HG03039 (cell line): ENCODE data around the gene PRSS23.
A peak's percentile ranks its signal among the peaks of the same experiment; 100 is the strongest.

Source experiments
- ATAC-seq: cut with Tn5 transposase; IDR thresholded peaks from one replicate; pipeline ENCODE4 v1.9.1; 2021; ENCODE audit warnings: mild to moderate bottlenecking, moderate library complexity; ENCODE audit not compliant: unreplicated experiment

PRSS23 gene

GRCh38 chr11:86790195-86790725, 10.1 kb upstream of the PRSS23 start:
- no peak for ATAC-seq

DNA sequence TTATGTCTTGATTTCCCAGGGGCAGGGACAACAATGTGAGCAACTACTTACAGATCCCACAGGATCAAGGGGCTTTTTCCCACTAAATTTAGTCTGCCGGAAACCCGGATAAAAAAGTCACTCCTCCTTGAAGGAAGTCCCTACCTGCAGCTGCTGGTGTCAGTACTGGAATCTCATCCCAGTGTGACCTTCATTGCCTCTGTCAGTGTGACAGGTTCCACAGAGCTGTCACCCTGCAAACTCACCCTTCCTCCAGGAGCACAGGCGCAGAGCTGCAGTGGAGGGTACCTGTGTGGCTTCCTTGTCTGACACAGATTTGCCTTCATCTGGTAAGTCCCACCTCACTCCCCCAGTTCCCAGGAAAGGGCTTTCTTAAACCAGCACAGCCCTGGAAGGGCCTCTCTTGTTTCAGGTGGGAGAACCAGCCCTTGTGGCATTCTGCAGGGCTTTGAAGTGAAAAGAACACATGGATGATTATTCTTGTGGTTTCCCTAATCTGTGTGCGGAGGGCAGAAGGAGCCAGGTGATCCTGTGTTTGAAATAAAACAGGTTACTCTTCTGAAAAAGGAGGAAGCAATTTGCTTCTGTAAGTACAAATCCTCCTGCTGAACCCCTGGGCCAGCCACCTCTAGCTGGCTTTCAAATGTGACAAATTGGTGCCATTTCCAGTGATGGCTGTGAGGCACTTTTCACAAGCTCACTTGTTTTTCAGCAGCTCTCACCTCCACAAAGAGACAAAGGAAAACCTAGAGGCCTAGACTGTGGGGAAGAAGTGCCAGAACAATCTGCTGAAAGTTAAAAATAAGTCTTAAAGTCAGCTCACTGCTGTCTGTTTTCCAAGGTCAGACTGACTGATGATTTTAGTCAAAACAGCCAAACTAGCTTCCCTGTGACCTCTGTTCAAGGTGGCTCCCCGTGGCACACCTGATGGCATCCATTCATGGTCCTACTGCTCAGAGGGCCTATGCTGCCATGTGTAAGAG, 9.2 kb upstream of the PRSS23 start:
- no peak for ATAC-seq

DNA sequence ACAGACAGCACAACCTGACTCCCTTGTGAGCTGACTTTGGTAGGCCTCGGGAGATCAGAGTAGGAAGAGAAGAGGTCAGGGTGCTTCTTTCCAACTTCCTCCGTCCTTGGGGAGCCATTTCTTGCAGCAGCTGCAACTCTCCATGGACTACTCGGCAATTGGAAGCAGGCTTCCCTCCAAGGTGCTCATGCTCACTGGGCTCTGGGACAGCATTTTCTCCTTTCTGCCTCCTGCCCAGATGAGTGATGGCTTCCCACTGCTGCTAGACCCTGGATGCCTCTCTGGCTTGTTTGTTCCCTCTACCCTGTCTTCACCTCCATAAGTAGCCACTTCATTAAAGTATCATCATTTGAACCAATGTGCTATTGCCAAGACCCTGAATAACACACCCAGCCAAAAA, 8.2 kb upstream of the PRSS23 start:
- no peak for ATAC-seq

- no peak for ATAC-seq
These were observed 7.0 kb upstream of the PRSS23 start for GRCh38 chr11:86793307-86793706.

DNA sequence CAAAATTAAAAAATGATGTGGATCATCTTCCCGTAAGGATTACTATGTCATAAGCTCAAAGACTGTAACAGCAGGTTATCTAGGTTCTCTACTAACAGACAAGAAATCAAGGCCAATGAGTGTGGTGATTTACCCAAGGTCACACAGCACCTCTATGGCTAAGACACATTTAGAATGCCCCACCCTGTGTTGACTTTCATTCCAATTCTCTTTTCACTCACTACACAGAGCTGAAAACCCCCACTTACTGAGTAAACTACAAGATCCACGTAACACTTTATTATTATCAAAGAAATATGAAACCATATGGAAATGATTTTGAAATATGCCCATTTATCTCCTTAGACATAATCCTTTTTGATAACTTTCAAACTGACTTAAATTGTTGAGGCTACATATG, 4.8 kb upstream of the PRSS23 start:
- no peak for ATAC-seq

DNA sequence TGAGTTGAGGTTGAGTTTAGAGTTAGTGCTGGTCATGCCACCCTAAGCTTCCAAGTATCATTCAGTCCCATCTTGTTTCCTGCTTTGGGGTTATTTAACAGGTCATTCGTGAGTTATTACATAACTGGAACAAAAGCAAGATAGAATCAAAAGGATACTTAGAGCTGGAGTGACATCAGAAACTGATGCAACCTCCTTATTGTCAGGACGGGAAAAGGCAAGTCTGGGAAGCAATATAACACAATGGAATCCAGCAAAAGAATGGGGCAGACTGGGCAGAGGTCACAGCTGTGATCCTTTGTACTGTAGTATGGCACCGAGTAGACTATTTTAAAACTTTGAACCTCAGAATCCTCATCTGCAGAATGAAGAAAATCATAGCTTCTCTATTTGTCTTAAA, 4.4 kb upstream of the PRSS23 start:
- ATAC-seq: no peak

DNA sequence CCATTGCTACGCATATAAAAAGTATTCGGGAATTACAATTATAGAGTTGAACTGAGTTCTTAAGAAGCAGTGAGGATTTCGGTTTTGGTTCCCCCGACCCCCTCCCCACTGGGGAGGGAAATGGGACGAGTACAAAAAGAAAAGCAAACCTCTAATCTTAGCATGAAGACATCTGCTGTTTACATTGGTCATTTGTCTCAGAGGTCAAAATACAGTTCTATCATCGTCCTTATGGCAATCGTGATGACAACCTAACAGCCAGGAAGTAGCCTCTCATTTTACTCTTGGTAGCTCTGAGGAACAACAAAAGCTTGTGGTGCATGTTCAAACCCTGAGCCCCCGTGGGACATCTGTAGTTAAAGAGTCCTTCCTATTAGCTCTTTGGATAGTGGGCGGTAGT, 3.2 kb upstream of the PRSS23 start:
- no peak for ATAC-seq

DNA sequence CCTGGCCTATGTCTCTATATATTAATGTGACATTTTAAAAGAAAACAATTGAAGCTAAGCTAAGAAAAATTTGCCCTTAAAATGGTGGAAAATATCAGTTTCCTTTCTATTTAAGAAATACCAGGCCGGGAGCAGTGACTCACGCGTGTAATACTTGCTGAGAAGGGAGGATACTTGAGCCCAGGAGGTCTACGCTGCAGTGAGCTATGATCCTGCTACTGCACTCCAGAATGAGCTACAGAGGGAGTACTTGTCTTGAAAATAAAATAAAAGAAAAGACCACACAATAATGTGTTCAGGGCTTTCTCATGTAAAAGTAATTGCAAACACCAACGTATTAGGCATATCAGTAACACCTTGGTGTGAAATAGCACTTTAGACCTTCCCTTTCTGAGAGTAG, 1.4 kb upstream of the PRSS23 start:
- ATAC-seq: no peak

GRCh38 chr11:86799680-86800075, 664 bp upstream of the PRSS23 start:
- ATAC-seq: no peak

DNA sequence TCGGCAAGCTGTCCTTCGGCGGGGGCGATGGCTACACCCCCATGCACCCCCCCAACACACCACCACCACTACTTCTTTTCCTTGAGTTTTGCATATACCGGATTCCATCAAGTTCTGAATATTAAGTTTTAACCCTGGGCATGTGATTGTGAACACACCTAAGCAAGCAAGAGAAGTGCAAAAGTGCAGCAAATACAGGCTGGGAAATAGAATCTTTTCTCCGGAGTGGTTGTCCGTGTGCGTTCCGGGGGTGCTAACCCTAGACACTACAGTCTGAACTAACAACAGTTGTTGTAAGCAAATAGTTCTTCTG, 574 bp downstream of the PRSS23 start:
- ATAC-seq: no peak

GRCh38 chr11:86801364-86801763, 1.0 kb downstream of the PRSS23 start:
- ATAC-seq: no peak

GRCh38 chr11:86802146-86802545, 1.8 kb downstream of the PRSS23 start:
- no peak for ATAC-seq

DNA sequence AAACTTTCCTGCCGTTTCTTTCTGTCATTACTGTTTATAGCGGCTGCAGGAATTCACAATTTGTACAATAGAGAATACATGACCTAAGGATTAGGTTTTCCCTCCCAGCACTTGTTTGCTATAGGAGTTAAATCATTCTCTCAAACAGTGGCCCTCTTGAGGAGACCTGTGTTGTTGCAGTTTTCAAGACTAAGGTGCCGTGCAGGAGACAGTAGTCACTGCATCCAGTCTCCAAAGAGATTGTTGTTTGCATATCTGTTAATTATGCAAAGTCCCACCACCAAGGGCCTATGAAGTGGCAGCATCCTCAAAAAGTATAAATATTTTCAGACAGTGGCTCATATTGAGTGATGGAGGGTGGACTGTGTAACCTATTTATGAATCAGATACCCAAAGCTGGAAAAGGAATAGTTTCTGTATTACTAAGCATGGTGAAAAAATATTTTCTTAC, 2.3 kb downstream of the PRSS23 start:
- ATAC-seq: no peak

DNA sequence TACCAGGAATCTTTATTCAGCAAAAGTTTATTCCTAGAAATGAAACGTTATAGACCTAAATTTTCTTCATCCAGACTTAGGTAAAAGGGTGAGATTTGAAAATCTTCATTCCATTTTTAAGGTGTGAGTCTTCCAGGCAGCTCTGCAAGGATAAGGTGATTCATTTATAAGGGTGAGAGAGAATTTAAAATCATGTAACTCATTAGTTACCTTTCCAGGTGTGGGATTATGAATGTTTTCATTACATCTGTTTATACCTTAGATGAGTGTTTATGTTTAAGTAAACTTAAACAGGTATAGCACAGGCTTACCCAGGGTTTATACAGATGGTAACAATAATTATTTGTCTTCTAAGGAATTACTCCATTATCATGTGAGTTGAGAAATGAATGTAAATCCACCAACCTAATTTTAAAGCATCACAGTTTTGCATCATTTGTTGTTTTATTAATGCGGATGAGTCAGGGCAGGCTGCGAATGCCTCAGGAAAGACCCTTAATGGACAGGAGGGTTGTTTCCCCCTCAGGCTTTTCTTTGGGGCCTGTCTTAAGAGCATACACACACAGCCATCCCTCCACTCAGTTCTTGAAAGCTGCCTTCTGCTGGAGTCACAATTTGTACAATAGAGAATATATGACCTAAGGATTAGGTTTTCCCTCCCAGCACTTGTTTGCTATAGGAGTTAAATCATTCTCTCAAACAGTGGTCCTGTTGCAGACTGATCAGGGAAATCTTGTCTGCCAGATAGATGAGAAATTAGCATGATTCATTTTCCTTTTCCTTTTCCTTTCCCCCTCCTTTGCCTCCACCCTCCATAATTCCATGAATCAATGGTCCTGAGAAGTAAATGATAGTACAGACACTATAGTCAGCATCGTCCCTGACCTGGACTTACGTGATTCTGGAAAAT, 3.0 kb downstream of the PRSS23 start:
- no peak for ATAC-seq

GRCh38 chr11:86804951-86805350, 4.6 kb downstream of the PRSS23 start:
- ATAC-seq: no peak

DNA sequence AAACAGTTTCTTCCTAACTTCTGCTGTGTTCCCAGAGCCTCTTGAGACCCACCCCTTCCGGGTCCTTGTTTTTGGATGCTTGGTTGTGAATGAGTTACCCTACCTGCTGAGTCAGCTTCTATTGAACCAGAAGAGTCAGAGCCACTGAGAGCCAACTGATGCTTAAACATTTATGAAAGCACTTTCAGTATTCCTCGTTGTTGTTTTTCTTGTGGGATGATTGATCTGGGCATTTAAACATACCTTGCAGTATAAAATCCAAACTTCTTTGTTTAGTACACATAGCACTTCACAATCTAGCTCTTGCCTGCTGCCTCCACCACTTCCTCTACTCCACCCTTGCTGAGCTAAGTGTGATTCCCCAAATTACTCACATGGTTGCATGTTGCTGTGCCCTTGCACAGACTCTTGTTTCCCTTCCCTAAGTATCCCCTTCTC, 5.5 kb downstream of the PRSS23 start:
- peak; percentile 83 for ATAC-seq

GRCh38 chr11:86806903-86807302, 6.6 kb downstream of the PRSS23 start:
- ATAC-seq: no peak

- no peak for ATAC-seq
These were observed 7.0 kb downstream of the PRSS23 start for GRCh38 chr11:86807360-86807759.

GRCh38 chr11:86809561-86809960, 9.2 kb downstream of the PRSS23 start:
- ATAC-seq: no peak

DNA sequence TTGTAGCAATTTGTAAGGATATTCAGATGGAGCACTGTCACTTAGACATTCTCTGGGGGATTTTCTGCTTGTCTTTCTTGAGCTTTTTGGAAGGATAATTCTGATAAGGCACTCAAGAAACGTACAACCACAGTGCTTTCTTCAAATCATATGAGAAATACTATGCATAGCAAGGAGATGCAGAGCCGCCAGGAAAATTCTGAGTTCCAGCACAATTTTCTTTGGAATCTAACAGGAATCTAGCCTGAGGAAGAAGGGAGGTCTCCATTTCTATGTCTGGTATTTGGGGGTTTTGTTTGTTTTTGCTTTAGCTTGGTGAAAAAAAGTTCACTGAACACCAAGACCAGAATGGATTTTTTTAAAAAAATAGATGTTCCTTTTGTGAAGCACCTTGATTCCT, 9.9 kb downstream of the PRSS23 start:
- no peak for ATAC-seq

- ATAC-seq: no peak
These were observed 11.4 kb downstream of the PRSS23 start for GRCh38 chr11:86811637-86812321.
